K562 (cell line): ENCODE results near the gene SSTR5. TPM values are rescaled to one million over a fixed set of nuclear protein-coding genes. Genes with fewer than 3 reads are reported as not detected.

Experiments used
- ATAC-seq: fragments of 200-7000 bp; cut with Tn5 transposase; 3 replicates; pipeline ENCODE4 v1.9.1; 2020; ENCODE audit warnings: moderate library complexity
- BruUV-seq: library from RNA; stranded (reverse); fragments of 400-500 nt; replicated peaks from 2 replicates; lab custom pipeline; 2021; lab: Mats Ljungman, UMichigan
- CTCF ChIA-PET: fragments of 300-600 bp; formaldehyde crosslinking; extraction: SDS; loops from one replicate; lab custom pipeline; 2021; ENCODE audit warnings: low intra/inter-chr PET ratio; lab: Yijun Ruan, JAX
- POLR2A ChIA-PET: fragments of 300-600, 350-650 bp; sonication (Branson Sonifier 250); formaldehyde crosslinking; extraction: SDS; loops from one replicate; lab custom pipeline; 2021; ENCODE audit warnings: antibody characterized with exemption, inconsistent platforms; lab: Yijun Ruan, JAX
- DNase-seq, 4 experiments: peaks; one replicate each; pipeline versions ENCODE4 v3.0.0 to v3.0.0-alpha.2; 2011 to 2018; ENCODE audit warnings: low spot score in 3 of 4, mixed read lengths in 3 of 4; ENCODE audit errors: extremely low read depth in 1 of 4
- FAIRE-seq: peaks from 2 replicates; lab custom pipeline; 2011; peaks lifted over from hg19 to GRCh38; lab: Jason Lieb, UNC
- H2AFZ ChIP-seq: 2 replicates; pipeline ENCODE4 v1.6.0; 2011; ENCODE audit warnings: low read depth, low read length, control low read depth, inconsistent platforms
- H3K27ac ChIP-seq: fragments of 200-600 bp; 3 replicates; pipeline ENCODE4 v1.8.0; 2011; ENCODE audit warnings: low read depth, mild to moderate bottlenecking, control low read depth, inconsistent platforms, low read length, moderate library complexity, mixed read lengths; ENCODE audit errors: extremely low read depth
- H3K27me3 ChIP-seq, 2 experiments: fragments of 300-600 bp in 1 of 2; 2 replicates in 1 of 2; 3 replicates in 1 of 2; pipeline versions ENCODE4 v1.6.0 to v1.8.0; 2011; ENCODE audit warnings: inconsistent platforms in 2 of 2, low read length in 2 of 2, mild to moderate bottlenecking in 1 of 2, mixed read lengths in 1 of 2, moderate library complexity in 1 of 2; ENCODE audit not compliant: control insufficient read depth in 2 of 2, insufficient read depth in 2 of 2
- H3K36me3 ChIP-seq: fragments of 300-600 bp; 3 replicates; pipeline ENCODE4 v1.8.0; 2011; ENCODE audit warnings: mild to moderate bottlenecking, low read length, inconsistent platforms; ENCODE audit not compliant: control insufficient read depth, insufficient read depth
- H3K4me1 ChIP-seq, 2 experiments: fragments of 200-600 bp in 1 of 2; replicated peaks in 1 of 2; 2 replicates in 1 of 2; 3 replicates in 1 of 2; pipeline versions ENCODE4 v1.5.1 to v1.8.0; 2011; ENCODE audit warnings: inconsistent platforms in 2 of 2, low read length in 2 of 2, mild to moderate bottlenecking in 1 of 2, mixed read lengths in 1 of 2, moderate library complexity in 1 of 2; ENCODE audit not compliant: control insufficient read depth in 2 of 2, insufficient read depth in 2 of 2
- H3K4me2 ChIP-seq: 2 replicates; pipeline ENCODE4 v1.6.1; 2011; ENCODE audit warnings: low read length, control low read depth, inconsistent platforms, mixed read lengths; ENCODE audit not compliant: insufficient read depth
- H3K4me3 ChIP-seq: fragments of 200-600 bp; sonication (generic), shearing (Covaris generic); 2 replicates; pipeline ENCODE4 v1.5.1; 2016; ENCODE audit warnings: control low read depth, inconsistent platforms
- H3K79me2 ChIP-seq: fragments of 200-600 bp; 3 replicates; pipeline ENCODE4 v1.8.0; 2011; ENCODE audit warnings: low read length, inconsistent platforms; ENCODE audit not compliant: control insufficient read depth, insufficient read depth
- H3K9ac ChIP-seq, 2 experiments: 2 replicates each; pipeline versions ENCODE4 v1.6.0 to v1.6.1; 2011; ENCODE audit warnings: low read depth in 2 of 2, low read length in 2 of 2, control low read depth in 1 of 2, inconsistent platforms in 1 of 2, mild to moderate bottlenecking in 1 of 2, mixed read lengths in 1 of 2; ENCODE audit not compliant: insufficient read depth in 1 of 2
- H3K9me1 ChIP-seq: one replicate; pipeline ENCODE4 v1.6.0; 2011; ENCODE audit warnings: inconsistent platforms, mild to moderate bottlenecking, low read length, moderate library complexity; ENCODE audit not compliant: control insufficient read depth, insufficient read depth
- H3K9me3 ChIP-seq: replicated peaks from 2 replicates; pipeline ENCODE4 v1.5.1; 2011; ENCODE audit warnings: low read depth, low read length, inconsistent platforms; ENCODE audit not compliant: control insufficient read depth, insufficient read depth
- H4K20me1 ChIP-seq: replicated peaks from 2 replicates; pipeline ENCODE4 v1.6.1; 2011; ENCODE audit warnings: low read length, inconsistent platforms, mixed read lengths; ENCODE audit not compliant: control insufficient read depth, insufficient read depth
- E2F3 ChIP-seq: fragments of 250-450 bp; sonication (Bioruptor Pico); IDR thresholded peaks from 2 replicates; pipeline ENCODE4 v1.4.0; 2020; ENCODE audit warnings: mild to moderate bottlenecking
- MTF1 ChIP-seq: fragments of 250-450 bp; sonication (Bioruptor Pico); IDR thresholded peaks from 2 replicates; pipeline ENCODE4 v1.9.0; 2021; ENCODE audit warnings: moderate library complexity, mild to moderate bottlenecking, inconsistent platforms, borderline replicate concordance
- RAD21 ChIP-seq, 2 experiments: fragments of 250-450 bp in 1 of 2; fragments of 450-650 bp in 1 of 2; sonication (Bioruptor Pico) in 1 of 2; formaldehyde crosslinking in 1 of 2; IDR thresholded peaks in 1 of 2; conservative IDR thresholded peaks in 1 of 2; 2 replicates each; pipeline versions ENCODE4 v1.4.0 to v1.8.0; 2020 to 2022; ENCODE audit warnings: mild to moderate bottlenecking in 2 of 2, moderate library complexity in 1 of 2
- ZBTB7A ChIP-seq: IDR thresholded peaks from 2 replicates; pipeline ENCODE4 v1.6.1; 2011; ENCODE audit warnings: low read depth, mild to moderate bottlenecking, low read length, moderate library complexity, borderline replicate concordance; ENCODE audit not compliant: control insufficient read depth
- WGBS: fragments of 100-300 bp; shearing (Covaris generic); methylation state at CpG from one replicate; pipeline ENCODE4 v1.1.6; 2016; ENCODE audit warnings: low coverage, mixed read lengths; ENCODE audit not compliant: insufficient coverage; ENCODE audit errors: missing lambda C conversion rate; 5-methylcytosine and 5-hydroxymethylcytosine counted together
- in situ Hi-C: fragments of 300-500 bp; cut with MboI; formaldehyde crosslinking; loops from 4 replicates; pipeline ENCODE4 v1.15.0; 2018; ENCODE audit warnings: inconsistent platforms, mixed read lengths
- intact Hi-C: fragments of 100-400 bp; cut with micrococcal nuclease; formaldehyde crosslinking; loops from 2 replicates; pipeline ENCODE4 v1.14.2; 2022
- polyA plus RNA-seq, 8 experiments: library from polyadenylated mRNA; depleted of rRNA in 4 of 8; stranded (reverse) in 5 of 8; unstranded in 3 of 8; fragments of >200 nt; fragmentation: Nextera tagmentation in 2 of 8; fragmentation: Illumina TruSeq in 1 of 8; extraction: Ambion mirVana in 2 of 8; extraction: Trizol in 1 of 8; gene quantifications; 2 replicates each; pipeline versions ENCODE4 v1.2.1 to v1.2.3, GENCODE V29; 2011 to 2014; ENCODE audit warnings: inconsistent platforms in 1 of 8, missing spikeins in 1 of 8
- total RNA-seq, 7 experiments: library from RNA; depleted of rRNA in 6 of 7; stranded (reverse); fragments of >200 nt in 6 of 7; fragmentation: Illumina TruSeq in 2 of 7; extraction: Trizol in 2 of 7; gene quantifications; 2 replicates each; pipeline versions ENCODE4 v1.2.1 to v1.2.3, GENCODE V29; 2011 to 2021; ENCODE audit warnings: low replicate concordance in 1 of 7

Gene SSTR5
- total and polyA plus RNA-seq, 9 of the 15 experiments (the other 6 are each of a cell fraction or from before 2014, with no cell fraction given) = not detected

DNA sequence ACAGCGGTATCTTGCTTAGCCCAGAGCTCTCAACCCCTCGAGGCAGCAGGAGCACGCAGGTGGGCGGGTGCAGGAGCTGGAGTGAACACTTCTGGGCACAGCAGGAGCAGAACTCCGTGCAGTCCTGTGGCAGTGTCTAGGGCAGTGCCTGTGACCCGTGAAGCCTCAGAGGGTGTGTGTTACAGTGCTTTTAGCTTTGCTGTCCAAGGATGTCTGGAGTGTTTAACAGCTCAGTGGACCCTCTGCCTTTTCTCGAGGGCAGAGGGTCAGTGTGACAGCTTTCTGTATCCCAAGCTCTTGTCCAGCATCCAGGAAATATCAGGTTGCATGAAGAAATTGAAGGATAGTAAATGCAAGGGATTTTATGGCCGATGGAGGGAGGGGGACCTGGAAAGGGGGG, 16.4 kb upstream of the SSTR5 start:
- Histone ChIP-seq H3K4me3 (no peak overlapping the region), H3K9me1 (no peaks in the 10 kb centered on the region), H3K9ac (no peak overlapping the region), H3K27me3 (peaks cover 6 to 20% of the 10 kb centered on the region in 2 experiments; a peak in 3 of 5 replicates), H3K27ac (no peak overlapping the region), H3K4me2 (no peak overlapping the region), H4K20me1 (no peaks in the 10 kb centered on the region), H3K36me3 (no peaks in the 10 kb centered on the region), H3K9me3 (no peaks in the 10 kb centered on the region), H3K79me2 (no peaks in the 10 kb centered on the region), H3K4me1 (peaks cover 0 to 24% of the 10 kb centered on the region in 2 experiments; a peak in 2 of 5 replicates), H2AFZ (no peak overlapping the region)
- no peak for ATAC-seq
- CTCF ChIA-PET = interaction anchor here (1.4 to 2.1 kb wide), 2 partner anchors 242 to 345 kb away, joined by 3 to 12 read pairs; no protein-coding TSS in a partner anchor
- intact Hi-C loops = no loop called here
- no peak for FAIRE-seq
- no TSS peak for BruUV-seq
- WGBS = 2% methylated on average over 7 of the region's 8 CpGs
- TF ChIP-seq E2F3 (no peak), MTF1 (no peak)
- POLR2A ChIA-PET = no interaction called here
- no peak for DNase-seq
- in situ Hi-C loops = loop anchor here (10.0 kb wide), 1 partner anchor 341 kb away; the partner anchor contains the start of gene METRN

- H3K9me3 ChIP-seq = no peaks in the 10 kb centered on the region
- FAIRE-seq = no peak
- ATAC-seq = peak; percentile 78
- ChIA-PET POLR2A (interaction anchor here (0.7 kb wide), 3 partner anchors 43 to 312 kb away, joined by 3 to 4 read pairs (median 3); no protein-coding TSS in a partner anchor), CTCF (interaction anchor here (1.4 kb wide), 1 partner anchor 244 kb away, joined by 3 read pairs; no protein-coding TSS in a partner anchor)
- H3K27me3 ChIP-seq = peaks cover 2 to 24% of the 10 kb centered on the region in 2 experiments; a peak in 4 of 5 replicates
- H2AFZ ChIP-seq = no peak overlapping the region
- no peak overlapping the region for H3K4me3 ChIP-seq
- intact Hi-C loops = no loop called here
- peaks cover 0 to 27% of the 10 kb centered on the region in 2 experiments; a peak in 2 of 5 replicates for H3K4me1 ChIP-seq
- H3K79me2 ChIP-seq = no peaks in the 10 kb centered on the region
- no peaks in the 10 kb centered on the region for H3K9me1 ChIP-seq
- no peak overlapping the region for H3K4me2 ChIP-seq
- no peaks in the 10 kb centered on the region for H3K36me3 ChIP-seq
- no peaks in the 10 kb centered on the region for H4K20me1 ChIP-seq
- in situ Hi-C loops = loop anchor here (10.0 kb wide), 1 partner anchor 343 kb away; the partner anchor contains the start of gene METRN
- peak; percentile 46 to 70 (median 68) for DNase-seq
- no peak overlapping the region for H3K9ac ChIP-seq
- H3K27ac ChIP-seq = no peak overlapping the region
- WGBS = 13% methylated on average over 19 of the region's 33 CpGs
- no TSS peak for BruUV-seq
- TF ChIP-seq RAD21 (CRISPR knock-in tag; conservative IDR thresholded peaks at IDR 0.05 in 1 of 2, IDR thresholded peaks at IDR 0.05 in 1 of 2) (peak in 1 of 2 experiments; percentile 62; a peak in 2 of 4 replicates), ZBTB7A (peak; percentile 59; the same call in 1 of the 2 replicates)
Measured at GRCh38 chr16:1057252-1057932, 15.2 kb upstream of the SSTR5 start.
